DOHH2 (cell line): ENCODE data around the gene ACSM2A.

Experiments used
- H3F3A ChIP-seq: fragments of 200-600 bp; sonication (generic), shearing (Covaris generic); 2 replicates; pipeline ENCODE4 v1.6.0; 2016; ENCODE audit warnings: antibody characterized with exemption, mild to moderate bottlenecking; ENCODE audit not compliant: control insufficient read depth, insufficient read depth
- H3K27ac ChIP-seq: fragments of 200-600 bp; sonication (generic); 2 replicates; pipeline ENCODE4 v1.5.1; 2014; ENCODE audit warnings: low read depth, mild to moderate bottlenecking, low read length, moderate library complexity
- H3K27me3 ChIP-seq: fragments of 200-600 bp; sonication (generic); 2 replicates; pipeline ENCODE4 v1.6.1; 2014; ENCODE audit warnings: mild to moderate bottlenecking, low read length, mixed read lengths; ENCODE audit not compliant: control insufficient read depth
- H3K36me3 ChIP-seq: fragments of 200-600 bp; sonication (generic); 2 replicates; pipeline ENCODE4 v1.6.1; 2014; ENCODE audit warnings: mild to moderate bottlenecking, low read length, moderate library complexity, mixed read lengths; ENCODE audit not compliant: control insufficient read depth
- H3K4me1 ChIP-seq: fragments of 200-600 bp; sonication (generic); 2 replicates; pipeline ENCODE4 v1.6.1; 2014; ENCODE audit warnings: mild to moderate bottlenecking, low read length, mixed read lengths; ENCODE audit not compliant: control insufficient read depth
- H3K4me2 ChIP-seq: fragments of 200-600 bp; sonication (generic); 2 replicates; pipeline ENCODE4 v1.6.0; 2014; ENCODE audit warnings: mild to moderate bottlenecking, low read length, moderate library complexity
- H3K4me3 ChIP-seq: fragments of 200-600 bp; sonication (generic); 2 replicates; pipeline ENCODE4 v1.5.1; 2014; ENCODE audit warnings: mild to moderate bottlenecking, low read length, mixed read lengths
- H3K79me2 ChIP-seq: fragments of 200-600 bp; sonication (generic); 2 replicates; pipeline ENCODE4 v1.6.1; 2014; ENCODE audit warnings: mild to moderate bottlenecking, low read length, mixed read lengths; ENCODE audit not compliant: control insufficient read depth
- H3K9me2 ChIP-seq: fragments of 200-600 bp; sonication (generic); replicated peaks from 2 replicates; pipeline ENCODE4 v1.6.1; 2014; ENCODE audit warnings: mild to moderate bottlenecking, low read length, mixed read lengths; ENCODE audit not compliant: control insufficient read depth
- H3K9me3 ChIP-seq: fragments of 200-600 bp; sonication (generic); 2 replicates; pipeline ENCODE4 v1.6.1; 2014; ENCODE audit warnings: antibody characterized with exemption, low read length, mixed read lengths; ENCODE audit not compliant: control insufficient read depth, insufficient read depth
- H4K20me1 ChIP-seq: fragments of 200-600 bp; sonication (generic); 2 replicates; pipeline ENCODE4 v1.6.0; 2014; ENCODE audit warnings: low read depth, mild to moderate bottlenecking, antibody characterized with exemption, low read length, moderate library complexity; ENCODE audit not compliant: control insufficient read depth, insufficient read depth
- EZH2phosphoT487 ChIP-seq: fragments of 200-600 bp; sonication (generic); IDR thresholded peaks from 2 replicates; pipeline ENCODE4 v1.6.1; 2017; ENCODE audit warnings: borderline replicate concordance, mild to moderate bottlenecking, antibody characterized with exemption, low read length, moderate library complexity, mixed read lengths
- TF ChIP-seq, protein P1 (sequence below): fragments of 200-600 bp; sonication (generic); IDR thresholded peaks from one replicate; pipeline ENCODE4 v1.5.1; 2014; ENCODE audit warnings: antibody characterized with exemption, mild to moderate bottlenecking, low read depth, low read length; ENCODE audit not compliant: poor library complexity, severe bottlenecking

The ACSM2A gene

GRCh38 chr16:20504418-20504817 is 53.1 kb downstream of the ACSM2A start:
- peaks cover 9% of the 10 kb centered on the region; the same call in 1 of the 2 replicates for H3K9me3 ChIP-seq

GRCh38 chr16:20507280-20507679 is 56.0 kb downstream of the ACSM2A start:
- Histone ChIP-seq H3K9me2 (no peaks in the 10 kb centered on the region), H3K36me3 (no peaks in the 10 kb centered on the region), H3F3A (no peaks in the 10 kb centered on the region), H3K27me3 (no peaks in the 10 kb centered on the region), H3K79me2 (no peaks in the 10 kb centered on the region), H3K4me1 (no peaks in the 10 kb centered on the region), H4K20me1 (no peaks in the 10 kb centered on the region), H3K27ac (no peak overlapping the region), H3K4me3 (no peak overlapping the region), H3K9me3 (peaks cover 9% of the 10 kb centered on the region; the same call in 1 of the 2 replicates), H3K4me2 (no peak overlapping the region)
- TF ChIP-seq, protein P1, sequence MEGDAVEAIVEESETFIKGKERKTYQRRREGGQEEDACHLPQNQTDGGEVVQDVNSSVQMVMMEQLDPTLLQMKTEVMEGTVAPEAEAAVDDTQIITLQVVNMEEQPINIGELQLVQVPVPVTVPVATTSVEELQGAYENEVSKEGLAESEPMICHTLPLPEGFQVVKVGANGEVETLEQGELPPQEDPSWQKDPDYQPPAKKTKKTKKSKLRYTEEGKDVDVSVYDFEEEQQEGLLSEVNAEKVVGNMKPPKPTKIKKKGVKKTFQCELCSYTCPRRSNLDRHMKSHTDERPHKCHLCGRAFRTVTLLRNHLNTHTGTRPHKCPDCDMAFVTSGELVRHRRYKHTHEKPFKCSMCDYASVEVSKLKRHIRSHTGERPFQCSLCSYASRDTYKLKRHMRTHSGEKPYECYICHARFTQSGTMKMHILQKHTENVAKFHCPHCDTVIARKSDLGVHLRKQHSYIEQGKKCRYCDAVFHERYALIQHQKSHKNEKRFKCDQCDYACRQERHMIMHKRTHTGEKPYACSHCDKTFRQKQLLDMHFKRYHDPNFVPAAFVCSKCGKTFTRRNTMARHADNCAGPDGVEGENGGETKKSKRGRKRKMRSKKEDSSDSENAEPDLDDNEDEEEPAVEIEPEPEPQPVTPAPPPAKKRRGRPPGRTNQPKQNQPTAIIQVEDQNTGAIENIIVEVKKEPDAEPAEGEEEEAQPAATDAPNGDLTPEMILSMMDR = no peak
- TF ChIP-seq EZH2phosphoT487 = no peak

More at GRCh38 chr16:20504418-20504817, 53.1 kb downstream of the ACSM2A start:
- TF ChIP-seq, protein P1 = no peak
- TF ChIP-seq EZH2phosphoT487 = no peak
- Histone ChIP-seq H3K4me1 (no peaks in the 10 kb centered on the region), H3K36me3 (no peaks in the 10 kb centered on the region), H3K4me3 (no peak overlapping the region), H3F3A (no peaks in the 10 kb centered on the region), H3K27ac (no peak overlapping the region), H3K79me2 (no peaks in the 10 kb centered on the region), H3K9me2 (no peaks in the 10 kb centered on the region), H3K4me2 (no peak overlapping the region), H4K20me1 (no peaks in the 10 kb centered on the region), H3K27me3 (no peaks in the 10 kb centered on the region)

- no peak for TF ChIP-seq EZH2phosphoT487
- TF ChIP-seq, protein P1 = no peak
- Histone ChIP-seq H3K9me3 (peaks cover 9% of the 10 kb centered on the region; the same call in 1 of the 2 replicates), H3K4me2 (no peak overlapping the region), H3K27ac (no peak overlapping the region), H3F3A (no peaks in the 10 kb centered on the region), H3K4me3 (no peak overlapping the region), H3K9me2 (no peaks in the 10 kb centered on the region), H3K27me3 (no peaks in the 10 kb centered on the region; the same call in 1 of the 2 replicates), H3K36me3 (no peaks in the 10 kb centered on the region), H3K4me1 (no peaks in the 10 kb centered on the region), H4K20me1 (no peaks in the 10 kb centered on the region), H3K79me2 (no peaks in the 10 kb centered on the region)
These were observed 59.0 kb downstream of the ACSM2A start for GRCh38 chr16:20510323-20510722.

DNA sequence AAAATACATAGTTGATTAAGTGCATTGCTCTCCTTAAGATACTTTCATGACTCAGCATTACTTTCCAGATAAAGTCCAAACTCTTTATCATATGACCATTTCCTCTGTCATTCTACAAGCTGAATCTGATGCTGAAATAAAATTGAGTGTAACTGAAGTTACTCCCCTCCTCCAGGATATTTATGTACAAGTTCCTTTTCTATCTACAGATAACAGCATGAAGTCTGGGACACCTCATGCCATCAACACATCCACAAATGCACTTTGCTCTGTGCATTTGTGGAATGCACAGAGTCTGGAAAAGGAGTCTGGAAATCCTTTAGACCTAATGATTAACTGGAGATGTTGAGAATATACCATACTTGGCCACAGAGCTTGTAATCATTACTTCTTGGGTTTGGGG is 64.4 kb downstream of the ACSM2A start:
- Histone ChIP-seq H3K27ac (no peak overlapping the region), H3K9me2 (no peaks in the 10 kb centered on the region), H3K4me1 (no peaks in the 10 kb centered on the region), H3K4me2 (no peak overlapping the region), H3F3A (no peaks in the 10 kb centered on the region), H3K36me3 (no peaks in the 10 kb centered on the region), H3K9me3 (no peaks in the 10 kb centered on the region), H4K20me1 (no peaks in the 10 kb centered on the region), H3K27me3 (no peaks in the 10 kb centered on the region; the same call in 1 of the 2 replicates), H3K79me2 (no peaks in the 10 kb centered on the region), H3K4me3 (no peak overlapping the region)
- no peak for TF ChIP-seq EZH2phosphoT487
- TF ChIP-seq, protein P1 = no peak
